ENCODE data around the gene DRC7.

GRCh38 chr16:57758331-57759117, 63.9 kb downstream of the DRC7 start:
- TF ChIP-seq POLR2AphosphoS5 (IDR thresholded peaks at IDR 0.05; ENCODE audit: low read depth, low read length): no peak
- no peak for TF ChIP-seq REST (IDR thresholded peaks at IDR 0.05; ENCODE audit: insufficient read depth in 1 of 2, low read depth in 2 of 2, low read length in 1 of 2)
